GM12878 (cell line): Measurements from ENCODE around the gene PGM2L1. TPM values are rescaled to one million over a fixed set of nuclear protein-coding genes. Genes with fewer than 3 reads are reported as not detected.

Experiments
- ATAC-seq: fragments of 200-7000 bp; cut with Tn5 transposase; 3 replicates; pipeline ENCODE4 v1.9.1; 2020; ENCODE audit warnings: mild to moderate bottlenecking, moderate library complexity
- BruUV-seq: library from RNA; stranded (reverse); fragments of 400-500 nt; replicated peaks from 2 replicates; lab custom pipeline; 2021; lab: Mats Ljungman, UMichigan
- CTCF ChIA-PET: fragments of 300-600 bp; sonication (Branson Sonifier 250); formaldehyde crosslinking; extraction: SDS; loops from one replicate; lab custom pipeline; 2021; ENCODE audit warnings: inconsistent platforms; lab: Yijun Ruan, JAX
- POLR2A ChIA-PET: fragments of 350-600 bp; formaldehyde crosslinking; extraction: SDS; loops from one replicate; lab custom pipeline; 2021; ENCODE audit warnings: inconsistent platforms; lab: Charles Lee
- RAD21 ChIA-PET: fragments of 300-600 bp; sonication (Branson Sonifier 250); formaldehyde crosslinking; loops from one replicate; lab custom pipeline; 2023; ENCODE audit warnings: antibody characterized with exemption; ENCODE audit not compliant: unreplicated experiment; lab: Charles Lee
- SMC1A ChIA-PET: fragments of 300-600 bp; sonication (Branson Sonifier 250); formaldehyde crosslinking; loops from one replicate; lab custom pipeline; 2023; ENCODE audit not compliant: unreplicated experiment, uncharacterized antibody; lab: Charles Lee
- DNase-seq: peaks from one replicate; pipeline ENCODE4 v3.0.0-alpha.2; 2011; ENCODE audit warnings: low read depth, low spot score
- FAIRE-seq: peaks from 3 replicates; lab custom pipeline; 2011; peaks lifted over from hg19 to GRCh38; lab: Jason Lieb, UNC
- H2AFZ ChIP-seq: 2 replicates; pipeline ENCODE4 v1.6.0; 2011; ENCODE audit warnings: low read depth, low read length, control low read depth; ENCODE audit not compliant: control insufficient read depth
- H3K27ac ChIP-seq: 2 replicates; pipeline ENCODE4 v1.5.1; 2011; ENCODE audit warnings: control low read depth; ENCODE audit not compliant: control insufficient read depth, insufficient read depth
- H3K27me3 ChIP-seq, 2 experiments: replicated peaks in 1 of 2; 2 replicates each; pipeline versions ENCODE4 v1.6.0 to v1.6.1; 2011; ENCODE audit warnings: low read length in 1 of 2; ENCODE audit not compliant: control insufficient read depth in 2 of 2, insufficient read depth in 2 of 2
- H3K36me3 ChIP-seq, 2 experiments: 2 replicates each; pipeline ENCODE4 v1.5.1; 2011; ENCODE audit warnings: low read length in 1 of 2; ENCODE audit not compliant: control insufficient read depth in 2 of 2, insufficient read depth in 2 of 2
- H3K4me1 ChIP-seq: 2 replicates; pipeline ENCODE4 v1.6.1; 2011; ENCODE audit warnings: mild to moderate bottlenecking, low read length, moderate library complexity, mixed read lengths; ENCODE audit not compliant: control insufficient read depth, insufficient read depth
- H3K4me2 ChIP-seq: 2 replicates; pipeline ENCODE4 v1.6.0; 2011; ENCODE audit warnings: control low read depth; ENCODE audit not compliant: control insufficient read depth, insufficient read depth
- H3K4me3 ChIP-seq: fragments of 200-600 bp; sonication (generic); 2 replicates; pipeline ENCODE4 v1.5.1; 2016
- H3K79me2 ChIP-seq: 2 replicates; pipeline ENCODE4 v1.6.0; 2011; ENCODE audit warnings: low read length; ENCODE audit not compliant: control insufficient read depth, insufficient read depth
- H3K9ac ChIP-seq: 2 replicates; pipeline ENCODE4 v1.8.0; 2011; ENCODE audit warnings: low read length, control low read depth, mixed read lengths; ENCODE audit not compliant: control insufficient read depth, insufficient read depth
- H3K9me3 ChIP-seq: replicated peaks from 3 replicates; pipeline ENCODE4 v1.5.1; 2011; ENCODE audit warnings: mild to moderate bottlenecking, low read length; ENCODE audit not compliant: control insufficient read depth, insufficient read depth
- H4K20me1 ChIP-seq: 2 replicates; pipeline ENCODE4 v1.6.0; 2011; ENCODE audit not compliant: control insufficient read depth, insufficient read depth
- CBX3 ChIP-seq: fragments of 200-600 bp; sonication (generic); IDR thresholded peaks from 2 replicates; pipeline ENCODE4 v1.6.1; 2016; ENCODE audit warnings: low read depth, borderline replicate concordance
- JUND ChIP-seq: IDR thresholded peaks from 2 replicates; pipeline ENCODE4 v1.6.1; 2012; ENCODE audit warnings: low read depth, mild to moderate bottlenecking, low read length, improper control_type of control experiment, moderate library complexity
- MTA3 ChIP-seq: IDR thresholded peaks from 2 replicates; pipeline ENCODE4 v1.6.1; 2012; ENCODE audit warnings: low read length, inconsistent platforms, borderline replicate concordance
- MYB ChIP-seq: fragments of 150-350 bp; IDR thresholded peaks from 2 replicates; pipeline ENCODE4 v1.6.1; 2014; ENCODE audit warnings: mild to moderate bottlenecking, low read depth, low read length, borderline replicate concordance
- NR2F1 ChIP-seq: fragments of 450-650 bp; conservative IDR thresholded peaks from 2 replicates; pipeline ENCODE4 v1.6.1; 2017; ENCODE audit warnings: mild to moderate bottlenecking
- PRDM15 ChIP-seq: fragments of 450-650 bp; formaldehyde crosslinking; IDR thresholded peaks from 2 replicates; pipeline ENCODE4 v1.4.0; 2020; ENCODE audit warnings: mild to moderate bottlenecking, moderate library complexity
- RUNX3 ChIP-seq: IDR thresholded peaks from 2 replicates; pipeline ENCODE4 v1.6.1; 2012; ENCODE audit warnings: low read length, inconsistent platforms
- STAT1 ChIP-seq: fragments of 450-650 bp; conservative IDR thresholded peaks from 2 replicates; pipeline ENCODE4 v1.6.1; 2014; ENCODE audit warnings: antibody characterized with exemption, mild to moderate bottlenecking
- TBL1XR1 ChIP-seq: IDR thresholded peaks from 2 replicates; pipeline ENCODE4 v1.6.1; 2012; ENCODE audit warnings: low read depth, low read length, improper control_type of control experiment
- USF1 ChIP-seq: IDR thresholded peaks from 2 replicates; pipeline ENCODE4 v1.6.1; 2011; ENCODE audit warnings: borderline replicate concordance, low read depth, mild to moderate bottlenecking, moderate library complexity, mixed read lengths, low read length; ENCODE audit not compliant: insufficient read depth; ENCODE audit errors: extremely low read length
- USF2 ChIP-seq: IDR thresholded peaks from 2 replicates; pipeline ENCODE4 v1.6.1; 2011; ENCODE audit warnings: low read depth, low read length, improper control_type of control experiment, borderline replicate concordance
- ZNF384 ChIP-seq: IDR thresholded peaks from 2 replicates; pipeline ENCODE4 v1.6.1; 2012; ENCODE audit warnings: low read depth, mild to moderate bottlenecking, low read length, improper control_type of control experiment, borderline replicate concordance
- WGBS: methylation state at CpG from one replicate; pipeline ENCODE4 v1.1.6; 2016; ENCODE audit warnings: low lambda C conversion rate; ENCODE audit not compliant: insufficient replicate concordance, insufficient coverage; ENCODE audit errors: missing lambda C conversion rate; 5-methylcytosine and 5-hydroxymethylcytosine counted together
- in situ Hi-C: fragments of 300-500 bp; cut with MboI; formaldehyde crosslinking; loops from 9 replicates; pipeline ENCODE4 v1.14.3; 2018; ENCODE audit warnings: mixed read lengths
- intact Hi-C: fragments of 100-400 bp; cut with micrococcal nuclease; formaldehyde crosslinking; loops from one replicate; pipeline ENCODE4 v1.14.2; 2022; ENCODE audit not compliant: unreplicated experiment
- polyA plus RNA-seq, 11 experiments: library from polyadenylated mRNA; depleted of rRNA in 4 of 11; unstranded in 6 of 11; stranded (reverse) in 5 of 11; fragments of >200 nt; fragmentation: Nextera tagmentation in 4 of 11; fragmentation: Illumina TruSeq in 1 of 11; extraction: Ambion mirVana in 4 of 11; extraction: Trizol in 1 of 11; gene quantifications; 1 replicate in 1 of 11; 2 replicates in 10 of 11; pipeline versions ENCODE4 v1.2.1 to v1.2.3, GENCODE V29; 2011 to 2016; ENCODE audit warnings: inconsistent platforms in 2 of 11, missing spikeins in 2 of 11, low read depth in 1 of 11
- total RNA-seq, 4 experiments: library from RNA; depleted of rRNA in 3 of 4; stranded (reverse); fragments of >200 nt in 3 of 4; fragmentation: Illumina TruSeq in 1 of 4; extraction: Trizol in 1 of 4; gene quantifications; 2 replicates each; pipeline versions ENCODE4 v1.2.1 to v1.2.3, GENCODE V29; 2013 to 2021

PGM2L1 gene
- total and polyA plus RNA-seq, 10 of the 15 experiments (the other 5 are each of a cell fraction or from before 2014, with no cell fraction given): 0.04 to 0.20 (median 0.13) TPM; not detected in 1

GRCh38 chr11:74330075-74330858 lies 68.0 kb downstream of the PGM2L1 start:
- Histone ChIP-seq H3K79me2 (no peaks in the 10 kb centered on the region), H4K20me1 (no peaks in the 10 kb centered on the region), H2AFZ (no peak overlapping the region), H3K36me3 (no peaks in the 10 kb centered on the region), H3K27me3 (no peaks in the 10 kb centered on the region; a peak in 1 of 4 replicates)
- POLR2A ChIA-PET: no interaction called here
- no peak for TF ChIP-seq TBL1XR1
- TF ChIP-seq STAT1: no peak
- no peak for TF ChIP-seq MYB
- TF ChIP-seq USF2: no peak
- no peak for TF ChIP-seq MTA3
- TF ChIP-seq, all 136 proteins: peak for 0
- ATAC-seq: no peak
- ChIA-PET RAD21 (no interaction called here), CTCF (interaction anchor here (0.9 kb wide), 1 partner anchor 9 kb away, joined by 4 read pairs; no protein-coding TSS in a partner anchor), SMC1A (interaction anchor here (1.1 to 1.5 kb wide), 2 partner anchors 74 to 364 kb away, joined by 3 to 5 read pairs; no protein-coding TSS in a partner anchor)
- no peak for FAIRE-seq
- in situ Hi-C loops (no loop called here), intact Hi-C loops (no loop called here)
- no peak overlapping the region for H3K9ac ChIP-seq
- no peak overlapping the region for H3K4me3 ChIP-seq
- H3K4me2 ChIP-seq: no peak overlapping the region
- no peak overlapping the region for H3K27ac ChIP-seq
- H3K4me1 ChIP-seq: no peaks in the 10 kb centered on the region
- BruUV-seq: no TSS peak
- no peak for DNase-seq
- H3K9me3 ChIP-seq: no peaks in the 10 kb centered on the region

- no peak overlapping the region for H2AFZ ChIP-seq
- H4K20me1 ChIP-seq: no peaks in the 10 kb centered on the region
- H3K4me1 ChIP-seq: no peaks in the 10 kb centered on the region
- ChIA-PET CTCF (interaction anchor here (1.2 kb wide), 1 partner anchor 71 kb away, joined by 3 read pairs; no protein-coding TSS in a partner anchor), SMC1A (interaction anchor here (1.6 kb wide), 1 partner anchor 123 kb away, joined by 3 read pairs; no protein-coding TSS in a partner anchor), RAD21 (no interaction called here), POLR2A (no interaction called here)
- 0% methylated on average over 1 of the region's 1 CpG for WGBS
- no peaks in the 10 kb centered on the region for H3K36me3 ChIP-seq
- no peak overlapping the region for H3K4me3 ChIP-seq
- H3K79me2 ChIP-seq: no peaks in the 10 kb centered on the region
- H3K27ac ChIP-seq: no peak overlapping the region
- H3K9me3 ChIP-seq: no peaks in the 10 kb centered on the region
- no peak for DNase-seq
- ATAC-seq: no peak
- H3K4me2 ChIP-seq: no peak overlapping the region
- intact Hi-C loops: no loop called here
- no peak overlapping the region for H3K9ac ChIP-seq
- FAIRE-seq: no peak
- H3K27me3 ChIP-seq: no peaks in the 10 kb centered on the region
- no TSS peak for BruUV-seq
- in situ Hi-C loops: no loop called here
- no peak for TF ChIP-seq RUNX3
- TF ChIP-seq PRDM15 (CRISPR knock-in tag): no peak
- TF ChIP-seq ZNF384: no peak
- TF ChIP-seq USF1: no peak
- no peak for TF ChIP-seq NR2F1
- no peak for TF ChIP-seq CBX3
- TF ChIP-seq JUND: no peak
Observed at GRCh38 chr11:74327076-74327475, 71.2 kb downstream of the PGM2L1 start.
